ENCODE data around the gene CNIH3.

- TF ChIP-seq CTCF (IDR thresholded peaks at IDR 0.05; ENCODE audit: low read length), result no peak
- TF ChIP-seq EZH2 (IDR thresholded peaks at IDR 0.05; ENCODE audit: borderline replicate concordance, low read length), result no peak
Measured at GRCh38 chr1:224678168-224678567, 62.1 kb downstream of the CNIH3 start.

All from OCI-LY1 (cell line).